SK-N-SH (cell line): ENCODE data around the gene MAEA. TPM values are rescaled to one million over a fixed set of nuclear protein-coding genes. Genes with fewer than 3 reads are reported as not detected.
A peak's percentile ranks its signal among the peaks of the same experiment; 100 is the strongest.

Source experiments
- CTCF ChIA-PET: fragments of 300-600, 350-600 bp; formaldehyde crosslinking; extraction: SDS; loops from one replicate; lab custom pipeline; 2021; lab: Yijun Ruan, JAX
- POLR2A ChIA-PET: fragments of 350-600 bp; sonication (Branson Sonifier 250); formaldehyde crosslinking; extraction: SDS; loops from one replicate; lab custom pipeline; 2020; ENCODE audit warnings: antibody characterized with exemption, inconsistent platforms; lab: Yijun Ruan, JAX
- DNase-seq: peaks from one replicate; pipeline ENCODE4 v3.0.0; 2012
- H2AFZ ChIP-seq: fragments of 200-600 bp; sonication (generic); 2 replicates; pipeline ENCODE4 v1.8.1; 2016; ENCODE audit warnings: antibody characterized with exemption, mild to moderate bottlenecking, low read depth
- H3F3A ChIP-seq: fragments of 200-600 bp; sonication (generic); replicated peaks from 2 replicates; pipeline ENCODE3; 2016; ENCODE audit warnings: antibody characterized with exemption, mild to moderate bottlenecking; ENCODE audit not compliant: insufficient read depth
- H3K27ac ChIP-seq, 2 experiments: fragments of 200-500 bp in 1 of 2; fragments of 200-600 bp in 1 of 2; sonication (Bioruptor generic) in 1 of 2; sonication (generic), shearing (Covaris generic) in 1 of 2; 2 replicates each; pipeline versions ENCODE4 v1.5.1 to v1.6.1; 2014 to 2016; ENCODE audit warnings: low read depth in 2 of 2, inconsistent platforms in 1 of 2, low read length in 1 of 2, mild to moderate bottlenecking in 1 of 2, mixed read lengths in 1 of 2
- H3K27me3 ChIP-seq: fragments of 200-600 bp; sonication (generic), shearing (Covaris generic); 2 replicates; pipeline ENCODE4 v1.6.1; 2016; ENCODE audit warnings: mixed run types; ENCODE audit not compliant: insufficient read depth
- H3K36me3 ChIP-seq, 2 experiments: fragments of 200-500 bp in 1 of 2; fragments of 200-600 bp in 1 of 2; sonication (Bioruptor generic) in 1 of 2; sonication (generic) in 1 of 2; replicated peaks in 1 of 2; 2 replicates each; pipeline versions ENCODE3 to v1.5.1; 2014 to 2016; ENCODE audit warnings: low read length in 1 of 2, mild to moderate bottlenecking in 1 of 2; ENCODE audit not compliant: insufficient read depth in 2 of 2, control insufficient read depth in 1 of 2
- H3K4me1 ChIP-seq, 2 experiments: fragments of 200-500 bp in 1 of 2; fragments of 200-600 bp in 1 of 2; sonication (Bioruptor generic) in 1 of 2; sonication (generic), shearing (Covaris generic) in 1 of 2; 2 replicates each; pipeline versions ENCODE4 v1.5.1 to v1.6.1; 2014 to 2016; ENCODE audit warnings: low read depth in 1 of 2, low read length in 1 of 2, mixed run types in 1 of 2; ENCODE audit not compliant: insufficient read depth in 2 of 2, control insufficient read depth in 1 of 2
- H3K4me2 ChIP-seq: fragments of 200-600 bp; sonication (generic), shearing (Covaris generic); 2 replicates; pipeline ENCODE4 v1.6.1; 2017; ENCODE audit warnings: mixed run types
- H3K4me3 ChIP-seq, 2 experiments: fragments of 200-500 bp in 1 of 2; fragments of 200-600 bp in 1 of 2; sonication (Bioruptor generic) in 1 of 2; sonication (generic), shearing (Covaris generic) in 1 of 2; 2 replicates each; pipeline versions ENCODE4 v1.5.1 to v1.8.1; 2014 to 2016; ENCODE audit warnings: low read depth in 2 of 2, inconsistent platforms in 1 of 2, low read length in 1 of 2, mild to moderate bottlenecking in 1 of 2, mixed read lengths in 1 of 2, moderate library complexity in 1 of 2
- H3K79me2 ChIP-seq: fragments of 200-600 bp; sonication (generic); 2 replicates; pipeline ENCODE4 v1.8.1; 2017; ENCODE audit warnings: mild to moderate bottlenecking; ENCODE audit not compliant: insufficient read depth
- H3K9ac ChIP-seq: fragments of 200-600 bp; sonication (generic); 2 replicates; pipeline ENCODE4 v1.6.1; 2017; ENCODE audit warnings: mixed run types
- H3K9me2 ChIP-seq: fragments of 200-600 bp; sonication (generic); 2 replicates; pipeline ENCODE4 v1.6.1; 2017; ENCODE audit warnings: mixed run types
- H3K9me3 ChIP-seq: fragments of 200-600 bp; sonication (generic); 2 replicates; pipeline ENCODE4 v1.6.1; 2017; ENCODE audit warnings: mixed run types, mild to moderate bottlenecking, moderate library complexity
- H4K20me1 ChIP-seq: fragments of 200-600 bp; sonication (generic); 2 replicates; pipeline ENCODE4 v1.6.1; 2017; ENCODE audit warnings: mild to moderate bottlenecking, mixed run types; ENCODE audit not compliant: insufficient read depth
- CHD2 ChIP-seq: fragments of 150-350 bp; IDR thresholded peaks from 2 replicates; pipeline ENCODE4 v1.6.1; 2018; ENCODE audit warnings: low read length; ENCODE audit not compliant: partially characterized antibody
- CTCF ChIP-seq: fragments of 200-600 bp; sonication (generic); IDR thresholded peaks from 2 replicates; pipeline ENCODE4 v1.6.1; 2017; ENCODE audit warnings: antibody characterized with exemption, mild to moderate bottlenecking, moderate library complexity
- FOSL2 ChIP-seq: IDR thresholded peaks from 2 replicates; pipeline ENCODE4 v1.4.0; 2012; ENCODE audit warnings: low read depth, mild to moderate bottlenecking, moderate library complexity, borderline replicate concordance
- FOXJ3 ChIP-seq: sonication (generic); formaldehyde crosslinking; IDR thresholded peaks from 2 replicates; pipeline ENCODE4 v1.5.1; 2020; ENCODE audit warnings: mild to moderate bottlenecking, missing genetic modification reagents
- FOXM1 ChIP-seq: IDR thresholded peaks from 2 replicates; pipeline ENCODE4 v1.4.0; 2012; ENCODE audit warnings: low read depth, mild to moderate bottlenecking
- GABPA ChIP-seq: IDR thresholded peaks from 2 replicates; pipeline ENCODE4 v1.4.0; 2012; ENCODE audit warnings: low read depth, mild to moderate bottlenecking
- JUND ChIP-seq: IDR thresholded peaks from 2 replicates; pipeline ENCODE4 v1.4.0; 2012
- MAX ChIP-seq: IDR thresholded peaks from 2 replicates; pipeline ENCODE4 v1.4.0; 2012; ENCODE audit warnings: low read depth
- MEF2A ChIP-seq: IDR thresholded peaks from 2 replicates; pipeline ENCODE4 v1.4.0; 2012; ENCODE audit warnings: low read depth, borderline replicate concordance
- NFIC ChIP-seq: IDR thresholded peaks from 2 replicates; pipeline ENCODE4 v1.4.0; 2012; ENCODE audit warnings: borderline replicate concordance
- NRF1 ChIP-seq: IDR thresholded peaks from 2 replicates; pipeline ENCODE4 v1.6.1; 2012; ENCODE audit warnings: low read depth, mild to moderate bottlenecking, low read length
- RAD21 ChIP-seq: IDR thresholded peaks from 2 replicates; pipeline ENCODE4 v1.6.1; 2012; ENCODE audit warnings: mild to moderate bottlenecking, low read length
- RCOR1 ChIP-seq: fragments of 150-350 bp; IDR thresholded peaks from 2 replicates; pipeline ENCODE4 v1.6.1; 2017; ENCODE audit warnings: antibody characterized with exemption, low read length
- RXRA ChIP-seq: IDR thresholded peaks from 2 replicates; pipeline ENCODE4 v1.4.0; 2012; ENCODE audit warnings: low read depth, mild to moderate bottlenecking, borderline replicate concordance
- SMC3 ChIP-seq: IDR thresholded peaks from 2 replicates; pipeline ENCODE4 v1.6.1; 2012; ENCODE audit warnings: low read depth, low read length, improper control_type of control experiment
- TAF1 ChIP-seq: IDR thresholded peaks from 2 replicates; pipeline ENCODE4 v1.6.1; 2012; ENCODE audit warnings: low read depth, mild to moderate bottlenecking, low read length, moderate library complexity, borderline replicate concordance
- USF1 ChIP-seq: IDR thresholded peaks from 2 replicates; pipeline ENCODE4 v1.4.0; 2012; ENCODE audit warnings: low read depth, borderline replicate concordance
- YY1 ChIP-seq: IDR thresholded peaks from 2 replicates; pipeline ENCODE4 v1.4.0; 2012; ENCODE audit warnings: low read depth, mild to moderate bottlenecking
- whole genome bisulfite sequencing: methylation state at CpG from one replicate; pipeline ENCODE4 v1.1.6; 2017; ENCODE audit warnings: low lambda C conversion rate; 5-methylcytosine and 5-hydroxymethylcytosine counted together
- polyA plus RNA-seq, 3 experiments: library from polyadenylated mRNA; depleted of rRNA; stranded (reverse); fragments of >200 nt; gene quantifications; 2 replicates each; pipeline ENCODE4 v1.2.3, GENCODE V29; 2012

The MAEA gene
- polyA plus RNA-seq, 1 of the 3 experiments (the other 2 are of a cell fraction), result 128 TPM

- no peak overlapping the region for H3K9ac ChIP-seq
- H4K20me1 ChIP-seq, result peaks cover 3% of the 10 kb centered on the region; the same call in 1 of the 2 replicates
- no peak overlapping the region for H3K27ac ChIP-seq
- no peak overlapping the region for H3K4me3 ChIP-seq
- no peaks in the 10 kb centered on the region for H3K9me3 ChIP-seq
- DNase-seq, result peak; percentile 61
- no peaks in the 10 kb centered on the region for H3K27me3 ChIP-seq
- H3K36me3 ChIP-seq, result peaks cover 0 to 54% of the 10 kb centered on the region in 2 experiments
- ChIA-PET CTCF (interaction anchor here (1.0 to 1.8 kb wide), 3 partner anchors 153 to 268 kb away, joined by 3 to 6 read pairs (median 5); no protein-coding TSS in a partner anchor), POLR2A (no interaction called here)
- no peaks in the 10 kb centered on the region for H3K9me2 ChIP-seq
- TF ChIP-seq TAF1, result no peak
- no peak for TF ChIP-seq FOXJ3
- no peak for TF ChIP-seq MAX
- TF ChIP-seq FOXM1, result no peak
- TF ChIP-seq RXRA, result no peak
- no peak for TF ChIP-seq CHD2
- H3F3A ChIP-seq, result no peaks in the 10 kb centered on the region
- peaks cover 0 to 9% of the 10 kb centered on the region in 2 experiments; a peak in 1 of 4 replicates for H3K4me1 ChIP-seq
- no peak overlapping the region for H3K4me2 ChIP-seq
- no peak overlapping the region for H2AFZ ChIP-seq
- no peaks in the 10 kb centered on the region for H3K79me2 ChIP-seq
- WGBS, result 82% methylated on average over 10 of the region's 29 CpGs
Measured at GRCh38 chr4:1360423-1361283, 71.0 kb downstream of the MAEA start.

- Histone ChIP-seq H3K9ac (no peak overlapping the region), H3K36me3 (peaks cover 0 to 57% of the 10 kb centered on the region in 2 experiments), H3K27me3 (no peaks in the 10 kb centered on the region), H3F3A (no peaks in the 10 kb centered on the region), H3K27ac (no peak overlapping the region; a peak in 1 of 4 replicates), H3K9me3 (no peaks in the 10 kb centered on the region), H3K4me1 (peaks cover 0 to 9% of the 10 kb centered on the region in 2 experiments; a peak in 1 of 4 replicates), H3K4me3 (no peak overlapping the region), H3K9me2 (no peaks in the 10 kb centered on the region), H3K4me2 (no peak overlapping the region), H4K20me1 (peaks cover 3% of the 10 kb centered on the region; the same call in 1 of the 2 replicates), H2AFZ (no peak overlapping the region)
- DNase-seq, result no peak
- WGBS, result 93% methylated on average over 18 of the region's 18 CpGs
- CTCF ChIA-PET, result interaction anchor here (1.3 to 1.8 kb wide), 2 partner anchors 152 to 268 kb away, joined by 5 to 6 read pairs; no protein-coding TSS in a partner anchor
- TF ChIP-seq NFIC, result no peak
- TF ChIP-seq, all 33 proteins: peak for 0
- H3K79me2 ChIP-seq, result no peaks in the 10 kb centered on the region
- POLR2A ChIA-PET, result no interaction called here
Measured at GRCh38 chr4:1361431-1361830, 71.7 kb downstream of the MAEA start.

GRCh38 chr4:1362046-1362445, 72.4 kb downstream of the MAEA start:
- H3K36me3 ChIP-seq, result peaks cover 0 to 56% of the 10 kb centered on the region in 2 experiments
- peaks cover 0 to 9% of the 10 kb centered on the region in 2 experiments; a peak in 1 of 4 replicates for H3K4me1 ChIP-seq
- H3K4me2 ChIP-seq, result no peak overlapping the region
- no peaks in the 10 kb centered on the region for H3F3A ChIP-seq
- H3K4me3 ChIP-seq, result no peak overlapping the region
- H4K20me1 ChIP-seq, result peaks cover 3% of the 10 kb centered on the region; the same call in 1 of the 2 replicates
- H3K27ac ChIP-seq, result no peak overlapping the region
- H3K9ac ChIP-seq, result no peak overlapping the region
- no peak for DNase-seq
- no peak overlapping the region for H2AFZ ChIP-seq
- 96% methylated on average over 8 of the region's 10 CpGs for WGBS
- H3K9me3 ChIP-seq, result no peaks in the 10 kb centered on the region
- ChIA-PET CTCF (interaction anchor here (1.8 kb wide), 1 partner anchor 151 kb away, joined by 5 read pairs; no protein-coding TSS in a partner anchor), POLR2A (no interaction called here)
- no peaks in the 10 kb centered on the region for H3K79me2 ChIP-seq
- H3K27me3 ChIP-seq, result no peaks in the 10 kb centered on the region
- no peaks in the 10 kb centered on the region for H3K9me2 ChIP-seq
- TF ChIP-seq CTCF, result no peak
- TF ChIP-seq YY1, result no peak
- no peak for TF ChIP-seq SMC3
- no peak for TF ChIP-seq RXRA
- no peak for TF ChIP-seq MEF2A
- no peak for TF ChIP-seq FOSL2
- TF ChIP-seq CHD2, result no peak
- TF ChIP-seq MAX, result no peak
- TF ChIP-seq NFIC, result no peak
- no peak for TF ChIP-seq USF1
- TF ChIP-seq GABPA, result no peak
- no peak for TF ChIP-seq RAD21
- TF ChIP-seq NRF1, result no peak
- no peak for TF ChIP-seq RCOR1
- TF ChIP-seq JUND, result no peak
